Measurements from ENCODE around the gene RAB21. TPM values are rescaled to one million over a fixed set of nuclear protein-coding genes. Genes with fewer than 3 reads are reported as not detected.

RAB21 gene
- total and polyA plus RNA-seq, 8 donors: 4.0 to 38.1 (median 21.6) TPM

- intact Hi-C loops (cut with DNase I): no loop called here
- TF ChIP-seq CTCF (IDR thresholded peaks at IDR 0.05): no peak
- Histone ChIP-seq H3K4me1 (no peaks in the 10 kb centered on the region), H3K27me3 (no peaks in the 10 kb centered on the region), H3K9me3 (no peaks in the 10 kb centered on the region), H3K4me3 (no peak overlapping the region), H3K36me3 (peaks cover 0 to 8% (median 0%) of the 10 kb centered on the region in 3 donors), H3K27ac (no peak overlapping the region)
- 73 to 83% methylated on average over 4 of the region's 4 CpGs for WGBS, 2 donors
- FAIRE-seq (no peak), ATAC-seq (no peak), DNase-seq (no peak)
These were observed 36.9 kb downstream of the RAB21 start for GRCh38 chr12:71791473-71792150.

GRCh38 chr12:71792599-71792998, 37.9 kb downstream of the RAB21 start:
- FAIRE-seq: no peak
- intact Hi-C loops (cut with DNase I): no loop called here

GRCh38 chr12:71795901-71796300, 41.2 kb downstream of the RAB21 start:
- intact Hi-C loops (cut with DNase I): no loop called here
- H3K27ac ChIP-seq: no peak overlapping the region
- DNase-seq: no peak
- 61 to 76% methylated on average over 1 of the region's 1 CpG for WGBS, 2 donors
- no peak for ATAC-seq
- no peaks in the 10 kb centered on the region for H3K4me1 ChIP-seq
- H3K4me3 ChIP-seq: no peak overlapping the region
- no peak for TF ChIP-seq CTCF (IDR thresholded peaks at IDR 0.05)
- no peaks in the 10 kb centered on the region for H3K27me3 ChIP-seq
- no peak for FAIRE-seq
- no peaks in the 10 kb centered on the region for H3K9me3 ChIP-seq
- no peaks in the 10 kb centered on the region for H3K36me3 ChIP-seq

More at GRCh38 chr12:71792599-71792998, 37.9 kb downstream of the RAB21 start:
- 24 to 35% methylated on average over 1 of the region's 1 CpG for WGBS, 2 donors
- Histone ChIP-seq H3K27me3 (no peaks in the 10 kb centered on the region), H3K36me3 (no peaks in the 10 kb centered on the region), H3K9me3 (no peaks in the 10 kb centered on the region), H3K4me3 (no peak overlapping the region), H3K4me1 (no peaks in the 10 kb centered on the region), H3K27ac (no peak overlapping the region)
- TF ChIP-seq CTCF (IDR thresholded peaks at IDR 0.05): no peak
- no peak for ATAC-seq
- DNase-seq: no peak

- Histone ChIP-seq H3K27ac (no peak overlapping the region), H3K4me1 (no peaks in the 10 kb centered on the region), H3K27me3 (no peaks in the 10 kb centered on the region), H3K36me3 (no peaks in the 10 kb centered on the region), H3K4me3 (no peak overlapping the region), H3K9me3 (no peaks in the 10 kb centered on the region)
- ATAC-seq (no peak), FAIRE-seq (no peak), DNase-seq (no peak)
- intact Hi-C loops (cut with DNase I): no loop called here
- no peak for TF ChIP-seq CTCF (IDR thresholded peaks at IDR 0.05)
- 64 to 84% methylated on average over 1 of the region's 1 CpG for WGBS, 2 donors
These were observed 42.9 kb downstream of the RAB21 start for GRCh38 chr12:71797531-71797930.

GRCh38 chr12:71799106-71799505, 44.4 kb downstream of the RAB21 start:
- ATAC-seq: no peak
- Histone ChIP-seq H3K4me3 (no peak overlapping the region), H3K36me3 (no peaks in the 10 kb centered on the region), H3K27me3 (no peaks in the 10 kb centered on the region), H3K27ac (no peak overlapping the region), H3K4me1 (no peaks in the 10 kb centered on the region), H3K9me3 (no peaks in the 10 kb centered on the region)
- intact Hi-C loops (cut with DNase I): no loop called here
- no peak for FAIRE-seq
- no peak for TF ChIP-seq CTCF (IDR thresholded peaks at IDR 0.05)
- DNase-seq: no peak
